Measurements from ENCODE around the gene COL11A2. TPM values are rescaled to one million over a fixed set of nuclear protein-coding genes. Genes with fewer than 3 reads are reported as not detected.

COL11A2 gene
- total RNA-seq, 1 donor from 2014 or later = 1.2 TPM

DNA sequence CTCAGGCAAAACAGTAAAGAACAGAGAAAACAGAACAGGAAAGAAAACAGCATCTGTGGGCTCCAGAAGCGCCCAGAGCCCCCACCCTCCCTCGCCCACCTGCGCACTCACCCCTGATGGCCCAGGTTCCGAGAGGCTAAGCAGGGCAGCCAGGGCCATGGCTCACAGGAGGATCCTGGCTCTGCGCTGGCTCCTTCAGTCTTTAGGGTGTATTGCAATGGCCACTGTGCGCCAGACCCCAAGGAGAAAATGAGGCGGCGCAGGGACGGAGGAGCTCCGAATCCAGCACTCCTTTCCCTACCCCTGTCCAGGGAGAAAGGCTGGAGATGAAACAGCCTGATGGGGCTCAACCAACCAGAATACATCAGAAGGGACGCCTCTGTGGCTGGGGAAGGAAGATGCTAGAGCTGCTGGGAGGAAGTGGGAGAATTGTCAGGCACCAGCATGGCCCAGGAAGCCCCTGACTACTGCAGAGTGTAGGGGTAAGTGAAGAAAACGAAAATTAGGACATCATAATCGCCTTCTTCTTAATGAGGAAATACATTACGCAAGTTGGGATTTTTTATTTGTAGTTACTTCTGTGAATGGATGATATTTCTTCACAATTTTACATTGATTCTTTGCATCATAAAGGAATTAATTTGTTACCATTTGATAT lies 49.0 kb downstream of the COL11A2 start:
- H3K27me3 ChIP-seq = peaks cover 7% of the 10 kb centered on the region
- H3K9me3 ChIP-seq = no peaks in the 10 kb centered on the region
- intact Hi-C loops (cut with DNase I) = no loop called here
- no peaks in the 10 kb centered on the region for H3K4me1 ChIP-seq
- no peak overlapping the region for H3K4me3 ChIP-seq
- no peak for DNase-seq
- no peaks in the 10 kb centered on the region for H3K36me3 ChIP-seq
- peak overlapping the region; percentile 6 for H3K27ac ChIP-seq
- TF ChIP-seq, protein P1, sequence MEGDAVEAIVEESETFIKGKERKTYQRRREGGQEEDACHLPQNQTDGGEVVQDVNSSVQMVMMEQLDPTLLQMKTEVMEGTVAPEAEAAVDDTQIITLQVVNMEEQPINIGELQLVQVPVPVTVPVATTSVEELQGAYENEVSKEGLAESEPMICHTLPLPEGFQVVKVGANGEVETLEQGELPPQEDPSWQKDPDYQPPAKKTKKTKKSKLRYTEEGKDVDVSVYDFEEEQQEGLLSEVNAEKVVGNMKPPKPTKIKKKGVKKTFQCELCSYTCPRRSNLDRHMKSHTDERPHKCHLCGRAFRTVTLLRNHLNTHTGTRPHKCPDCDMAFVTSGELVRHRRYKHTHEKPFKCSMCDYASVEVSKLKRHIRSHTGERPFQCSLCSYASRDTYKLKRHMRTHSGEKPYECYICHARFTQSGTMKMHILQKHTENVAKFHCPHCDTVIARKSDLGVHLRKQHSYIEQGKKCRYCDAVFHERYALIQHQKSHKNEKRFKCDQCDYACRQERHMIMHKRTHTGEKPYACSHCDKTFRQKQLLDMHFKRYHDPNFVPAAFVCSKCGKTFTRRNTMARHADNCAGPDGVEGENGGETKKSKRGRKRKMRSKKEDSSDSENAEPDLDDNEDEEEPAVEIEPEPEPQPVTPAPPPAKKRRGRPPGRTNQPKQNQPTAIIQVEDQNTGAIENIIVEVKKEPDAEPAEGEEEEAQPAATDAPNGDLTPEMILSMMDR (IDR thresholded peaks at IDR 0.05) = no peak
- ATAC-seq = peak; percentile 59

DNA sequence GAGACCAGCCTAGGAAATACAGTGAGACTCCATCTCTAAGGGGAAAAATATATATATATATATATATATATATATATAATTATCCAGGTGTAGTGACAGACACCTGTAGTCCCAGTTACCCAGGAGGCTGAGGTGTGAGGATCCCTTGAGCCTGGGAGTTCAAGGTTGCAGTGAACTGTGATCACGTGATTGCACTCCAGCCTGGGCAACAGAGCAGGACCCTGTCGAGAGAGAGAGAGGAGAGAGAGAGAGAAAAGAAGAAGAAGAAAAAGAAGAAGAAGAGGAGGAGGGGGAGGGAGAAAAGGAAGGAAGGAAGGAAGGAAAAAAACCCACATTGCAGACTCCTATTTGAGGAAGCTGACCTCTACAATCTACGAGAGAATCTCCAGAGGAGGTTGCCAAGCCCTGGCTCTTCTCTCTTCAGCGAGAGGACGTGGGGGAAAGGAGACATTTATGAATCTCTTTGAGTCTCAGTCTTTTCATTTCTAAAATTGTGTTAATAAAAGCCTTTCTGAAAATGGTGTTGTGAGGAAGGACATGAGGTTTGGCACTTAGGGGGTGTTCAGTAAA lies 49.7 kb downstream of the COL11A2 start:
- intact Hi-C loops (cut with DNase I) = no loop called here
- ATAC-seq = peak; percentile 41
- Histone ChIP-seq H3K27me3 (peaks cover 7% of the 10 kb centered on the region), H3K4me3 (no peak overlapping the region), H3K4me1 (no peaks in the 10 kb centered on the region), H3K9me3 (no peaks in the 10 kb centered on the region), H3K27ac (no peak overlapping the region), H3K36me3 (no peaks in the 10 kb centered on the region)
- no peak for DNase-seq
- TF ChIP-seq, protein P1 (IDR thresholded peaks at IDR 0.05) = no peak

DNA sequence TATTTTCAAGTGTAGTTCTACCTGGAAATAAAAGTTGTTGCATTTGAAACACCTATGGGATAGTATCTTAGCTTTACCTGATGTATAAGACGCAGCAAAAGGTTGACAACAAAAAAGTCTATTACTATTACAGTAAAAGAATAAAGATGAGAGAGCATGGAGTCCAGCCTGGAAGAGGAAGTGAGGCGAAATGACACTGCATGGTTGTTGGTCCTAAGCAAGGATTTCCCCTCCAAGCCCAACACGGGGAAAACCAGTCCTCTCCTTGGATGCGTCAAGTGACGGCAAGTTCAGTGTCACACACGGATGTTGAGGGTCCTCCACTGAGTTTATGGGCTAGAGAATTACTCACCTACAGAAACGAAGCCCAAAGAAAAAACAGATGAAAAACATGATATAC lies 51.7 kb downstream of the COL11A2 start:
- H3K4me1 ChIP-seq = no peaks in the 10 kb centered on the region
- intact Hi-C loops (cut with DNase I) = no loop called here
- ATAC-seq = no peak
- no peaks in the 10 kb centered on the region for H3K9me3 ChIP-seq
- TF ChIP-seq, protein P1 (IDR thresholded peaks at IDR 0.05) = no peak
- peaks cover 7% of the 10 kb centered on the region for H3K27me3 ChIP-seq
- no peaks in the 10 kb centered on the region for H3K36me3 ChIP-seq
- H3K4me3 ChIP-seq = no peak overlapping the region
- DNase-seq = no peak
- H3K27ac ChIP-seq = no peak overlapping the region

DNA sequence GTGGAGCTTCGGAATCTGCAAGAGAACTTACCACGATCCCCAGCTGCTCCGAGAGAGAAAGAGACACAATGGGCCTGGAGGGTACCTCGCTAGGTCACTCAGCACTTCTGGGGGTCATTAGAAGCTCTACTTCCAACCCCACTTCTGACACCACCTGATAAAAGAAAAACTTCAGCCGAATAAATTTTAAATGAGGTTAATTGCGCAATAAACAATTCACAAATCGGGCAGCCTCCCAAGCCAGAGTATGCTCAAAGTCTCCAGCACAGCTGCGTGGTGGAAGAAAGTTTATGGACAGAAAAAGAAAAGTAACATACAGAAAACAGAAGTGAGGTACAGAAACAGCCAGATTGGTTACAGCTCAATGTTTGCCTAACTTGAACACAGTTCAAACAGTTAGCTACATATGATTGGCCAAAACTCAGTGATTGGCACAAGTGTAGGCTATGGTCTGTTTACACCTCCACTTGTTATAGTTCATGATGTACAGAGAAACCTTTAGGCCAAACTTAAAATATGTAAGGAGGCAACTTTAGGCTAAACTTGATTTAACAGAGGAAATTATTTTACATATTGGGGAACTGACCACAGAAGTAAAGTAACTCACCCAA lies 52.6 kb downstream of the COL11A2 start:
- ATAC-seq (no peak), DNase-seq (no peak)
- Histone ChIP-seq H3K27ac (no peak overlapping the region), H3K4me3 (no peak overlapping the region), H3K27me3 (peaks cover 7% of the 10 kb centered on the region), H3K9me3 (no peaks in the 10 kb centered on the region), H3K4me1 (no peaks in the 10 kb centered on the region), H3K36me3 (no peaks in the 10 kb centered on the region)
- TF ChIP-seq, protein P1 (IDR thresholded peaks at IDR 0.05) = no peak
- intact Hi-C loops (cut with DNase I) = no loop called here

DNA sequence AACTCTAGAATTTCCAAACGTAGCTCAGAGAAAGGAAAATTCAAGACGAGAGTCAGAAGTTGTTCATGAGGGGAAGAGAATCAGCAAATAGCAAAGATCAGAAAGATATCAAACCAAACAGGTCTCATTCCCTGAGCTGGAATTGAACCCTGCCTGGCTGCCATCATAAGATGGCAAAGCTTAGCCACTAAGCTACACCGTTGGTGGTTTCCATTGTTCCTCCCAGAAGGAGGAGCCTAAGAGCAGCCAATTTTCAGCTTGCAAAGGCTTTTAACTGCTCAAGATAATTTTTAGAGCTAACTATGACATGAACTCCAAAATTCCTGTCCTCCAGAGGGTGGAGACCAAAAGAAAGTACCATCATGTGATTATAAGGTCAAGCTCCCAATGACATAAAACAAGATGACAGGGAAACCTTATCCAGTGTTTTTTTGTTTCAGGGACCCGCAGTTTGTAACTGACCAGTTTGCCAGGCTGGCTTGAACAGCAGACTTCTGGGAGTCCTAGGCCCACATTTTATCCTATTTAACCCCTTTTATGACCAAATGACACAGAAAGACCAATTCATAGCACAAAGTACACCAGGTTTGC lies 55.9 kb downstream of the COL11A2 start:
- intact Hi-C loops (cut with DNase I) = no loop called here
- Histone ChIP-seq H3K36me3 (no peaks in the 10 kb centered on the region), H3K27ac (no peak overlapping the region), H3K9me3 (no peaks in the 10 kb centered on the region), H3K4me3 (no peak overlapping the region), H3K27me3 (no peaks in the 10 kb centered on the region), H3K4me1 (no peaks in the 10 kb centered on the region)
- TF ChIP-seq, protein P1 (IDR thresholded peaks at IDR 0.05) = no peak
- ATAC-seq = no peak
- DNase-seq = no peak

All from upper lobe of right lung (tissue), 1 donor.